Measurements from ENCODE around the gene CMTM7.

- TF ChIP-seq, protein P1, sequence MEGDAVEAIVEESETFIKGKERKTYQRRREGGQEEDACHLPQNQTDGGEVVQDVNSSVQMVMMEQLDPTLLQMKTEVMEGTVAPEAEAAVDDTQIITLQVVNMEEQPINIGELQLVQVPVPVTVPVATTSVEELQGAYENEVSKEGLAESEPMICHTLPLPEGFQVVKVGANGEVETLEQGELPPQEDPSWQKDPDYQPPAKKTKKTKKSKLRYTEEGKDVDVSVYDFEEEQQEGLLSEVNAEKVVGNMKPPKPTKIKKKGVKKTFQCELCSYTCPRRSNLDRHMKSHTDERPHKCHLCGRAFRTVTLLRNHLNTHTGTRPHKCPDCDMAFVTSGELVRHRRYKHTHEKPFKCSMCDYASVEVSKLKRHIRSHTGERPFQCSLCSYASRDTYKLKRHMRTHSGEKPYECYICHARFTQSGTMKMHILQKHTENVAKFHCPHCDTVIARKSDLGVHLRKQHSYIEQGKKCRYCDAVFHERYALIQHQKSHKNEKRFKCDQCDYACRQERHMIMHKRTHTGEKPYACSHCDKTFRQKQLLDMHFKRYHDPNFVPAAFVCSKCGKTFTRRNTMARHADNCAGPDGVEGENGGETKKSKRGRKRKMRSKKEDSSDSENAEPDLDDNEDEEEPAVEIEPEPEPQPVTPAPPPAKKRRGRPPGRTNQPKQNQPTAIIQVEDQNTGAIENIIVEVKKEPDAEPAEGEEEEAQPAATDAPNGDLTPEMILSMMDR (IDR thresholded peaks at IDR 0.05; ENCODE audit: control extremely low read depth in 1 of 3, insufficient read depth in 1 of 3, low read depth in 1 of 3, low read length in 3 of 3), result no peak
- TF ChIP-seq SIN3A (conservative IDR thresholded peaks at IDR 0.05 in 1 of 2, IDR thresholded peaks at IDR 0.05 in 1 of 2; ENCODE audit: low read depth in 1 of 2, low read length in 2 of 2), result peak in 1 of 2 experiments; percentile 36; a peak in 1 of 4 replicates
- TF ChIP-seq POLR2A (IDR thresholded peaks at IDR 0.05; ENCODE audit: control extremely low read depth in 1 of 2, low read depth in 2 of 2, low read length in 2 of 2), result no peak
- no peak for TF ChIP-seq JUN (IDR thresholded peaks at IDR 0.05; ENCODE audit: low read depth, low read length)
- TF ChIP-seq EZH2 (IDR thresholded peaks at IDR 0.05; ENCODE audit: low read depth, low read length, severe bottlenecking), result no peak
- peak; percentile 39; the same call in 1 of the 2 replicates for TF ChIP-seq POLR2AphosphoS5 (IDR thresholded peaks at IDR 0.05; ENCODE audit: low read depth, low read length)
- TF ChIP-seq PHF8 (conservative IDR thresholded peaks at IDR 0.05; ENCODE audit: low read depth, low read length), result no peak; the same call in 1 of the 2 replicates
- TF ChIP-seq FOSL1 (IDR thresholded peaks at IDR 0.05; ENCODE audit: insufficient read depth, low read depth, low read length), result no peak
- TF ChIP-seq SRF (IDR thresholded peaks at IDR 0.05; ENCODE audit: low read depth, low read length), result no peak
- TF ChIP-seq, protein P2, sequence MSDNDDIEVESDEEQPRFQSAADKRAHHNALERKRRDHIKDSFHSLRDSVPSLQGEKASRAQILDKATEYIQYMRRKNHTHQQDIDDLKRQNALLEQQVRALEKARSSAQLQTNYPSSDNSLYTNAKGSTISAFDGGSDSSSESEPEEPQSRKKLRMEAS (IDR thresholded peaks at IDR 0.05), result peak; percentile 55
- no peak for TF ChIP-seq TAF1 (IDR thresholded peaks at IDR 0.05; ENCODE audit: low read depth, low read length)
- TF ChIP-seq EGR1 (IDR thresholded peaks at IDR 0.05; ENCODE audit: borderline replicate concordance, low read depth, low read length), result no peak
- TF ChIP-seq JUND (IDR thresholded peaks at IDR 0.05; ENCODE audit: low read length), result no peak
- TF ChIP-seq RAD21 (IDR thresholded peaks at IDR 0.05 in 1 of 2, conservative IDR thresholded peaks at IDR 0.05 in 1 of 2; ENCODE audit: low read depth in 2 of 2, low read length in 2 of 2), result no peak
Observed at GRCh38 chr3:32460031-32460749, 68.5 kb downstream of the CMTM7 start.
